ENCODE data around the gene KRT71. TPM values are rescaled to one million over a fixed set of nuclear protein-coding genes. Genes with fewer than 3 reads are reported as not detected.

The KRT71 gene
- total RNA-seq, 1 experiment from 2014 or later: not detected

DNA sequence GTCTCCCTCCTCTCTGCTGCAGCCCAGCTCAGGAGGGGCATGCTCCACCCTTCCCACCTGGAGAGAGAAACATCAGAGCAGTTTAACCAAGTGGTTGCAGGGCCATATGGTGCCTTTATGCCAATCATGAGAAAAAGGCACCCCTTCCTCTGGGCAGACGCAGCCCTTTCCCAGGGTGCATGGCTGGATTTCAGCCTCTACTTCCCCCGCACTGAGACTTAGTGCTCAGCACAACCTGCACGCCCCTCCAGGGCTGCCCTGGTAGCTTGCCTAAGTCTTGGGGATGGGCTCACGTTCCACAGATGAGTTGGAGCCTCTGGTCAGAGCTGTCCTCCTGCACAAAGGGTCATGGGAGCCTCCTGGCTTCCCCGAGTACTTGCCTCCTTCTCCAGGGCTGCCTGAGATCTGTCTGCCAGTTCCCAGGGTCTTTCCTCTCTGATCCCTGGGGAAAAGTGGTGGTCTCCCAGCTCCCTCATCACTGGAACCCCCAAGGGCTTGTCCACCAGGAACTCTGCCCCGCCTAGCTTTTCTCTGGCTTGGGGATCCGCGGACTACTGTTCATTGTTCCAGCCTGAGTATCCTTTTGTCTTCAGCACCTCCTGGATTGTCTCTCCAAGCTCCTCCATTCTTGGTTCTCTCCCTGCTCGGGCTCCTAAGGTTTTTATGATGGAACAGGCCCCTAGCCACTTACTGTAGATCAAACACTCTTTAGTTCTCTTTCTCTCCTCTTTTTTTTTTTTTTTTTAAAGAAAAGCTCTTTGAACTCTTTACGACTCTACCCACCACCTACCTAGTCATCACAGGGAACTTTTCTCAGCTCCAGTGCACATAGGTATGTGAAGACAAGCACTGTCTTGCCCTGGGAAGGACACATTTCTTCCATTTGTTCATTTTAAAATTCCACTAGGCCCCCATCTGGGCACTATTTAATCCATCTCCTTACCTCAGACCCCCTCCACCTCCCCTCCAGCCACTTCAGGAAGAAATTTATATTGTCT lies 26.8 kb upstream of the KRT71 start:
- intact Hi-C loops (cut with micrococcal nuclease; ENCODE audit: unreplicated experiment): loop anchor here (5.0 kb wide), 1 partner anchor 87 kb away; the partner anchor contains the start of gene KRT6A

DNA sequence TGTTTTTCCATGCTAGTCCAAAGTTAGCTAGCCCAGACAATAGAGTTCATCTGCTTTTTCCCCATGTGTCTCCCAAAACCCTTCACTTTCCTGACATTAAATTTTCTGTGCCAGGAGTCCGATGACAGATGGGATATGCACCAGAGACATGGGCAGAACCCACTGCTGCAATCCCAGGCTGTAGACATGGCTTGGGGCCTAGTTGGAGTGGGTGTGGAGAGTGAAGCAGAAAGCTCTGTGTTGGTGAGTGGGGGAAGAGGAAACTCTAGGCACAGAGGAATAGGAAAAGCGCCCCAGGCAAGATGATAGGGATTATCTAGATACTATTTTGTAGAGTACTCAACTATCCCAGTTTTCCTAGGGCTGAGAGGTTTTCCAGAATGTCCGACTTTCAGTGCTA lies 25.5 kb upstream of the KRT71 start:
- Histone ChIP-seq H3K27ac (no peak overlapping the region), H3K4me2 (no peak overlapping the region), H3K4me3 (no peak overlapping the region), H3K79me2 (ENCODE audit: low read depth) (no peaks in the 10 kb centered on the region), H3K27me3 (ENCODE audit: insufficient read depth, low read depth) (no peaks in the 10 kb centered on the region), H3K36me3 (ENCODE audit: low read depth) (no peaks in the 10 kb centered on the region), H3F3A (ENCODE audit: insufficient read depth, low read depth) (no peaks in the 10 kb centered on the region), H2AFZ (no peak overlapping the region), H3K4me1 (replicated peaks; ENCODE audit: insufficient read depth) (peaks cover 19% of the 10 kb centered on the region), H4K20me1 (ENCODE audit: insufficient read depth) (no peaks in the 10 kb centered on the region), H3K9me2 (ENCODE audit: insufficient read depth) (no peaks in the 10 kb centered on the region), H3K9me3 (ENCODE audit: insufficient read depth, low read depth) (no peaks in the 10 kb centered on the region)
- BruUV-seq (replicated peaks): no TSS peak
- ChIA-PET POLR2A (ENCODE audit: unreplicated experiment) (interaction anchor here (0.7 kb wide), 1 partner anchor 655 kb away, joined by 3 read pairs; no protein-coding TSS in a partner anchor), CTCF (interaction anchor here (0.6 to 0.9 kb wide), 2 partner anchors 287 to 425 kb away, joined by 3 to 8 read pairs; no protein-coding TSS in a partner anchor)
- DNase-seq: no peak
- TF ChIP-seq EZH2 (IDR thresholded peaks at IDR 0.05; ENCODE audit: low read depth): no peak
- TF ChIP-seq, protein P1, sequence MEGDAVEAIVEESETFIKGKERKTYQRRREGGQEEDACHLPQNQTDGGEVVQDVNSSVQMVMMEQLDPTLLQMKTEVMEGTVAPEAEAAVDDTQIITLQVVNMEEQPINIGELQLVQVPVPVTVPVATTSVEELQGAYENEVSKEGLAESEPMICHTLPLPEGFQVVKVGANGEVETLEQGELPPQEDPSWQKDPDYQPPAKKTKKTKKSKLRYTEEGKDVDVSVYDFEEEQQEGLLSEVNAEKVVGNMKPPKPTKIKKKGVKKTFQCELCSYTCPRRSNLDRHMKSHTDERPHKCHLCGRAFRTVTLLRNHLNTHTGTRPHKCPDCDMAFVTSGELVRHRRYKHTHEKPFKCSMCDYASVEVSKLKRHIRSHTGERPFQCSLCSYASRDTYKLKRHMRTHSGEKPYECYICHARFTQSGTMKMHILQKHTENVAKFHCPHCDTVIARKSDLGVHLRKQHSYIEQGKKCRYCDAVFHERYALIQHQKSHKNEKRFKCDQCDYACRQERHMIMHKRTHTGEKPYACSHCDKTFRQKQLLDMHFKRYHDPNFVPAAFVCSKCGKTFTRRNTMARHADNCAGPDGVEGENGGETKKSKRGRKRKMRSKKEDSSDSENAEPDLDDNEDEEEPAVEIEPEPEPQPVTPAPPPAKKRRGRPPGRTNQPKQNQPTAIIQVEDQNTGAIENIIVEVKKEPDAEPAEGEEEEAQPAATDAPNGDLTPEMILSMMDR (conservative IDR thresholded peaks at IDR 0.05): no peak
- intact Hi-C loops (cut with micrococcal nuclease; ENCODE audit: unreplicated experiment): no loop called here

More for the DNA sequence above, 26.8 kb upstream of the KRT71 start:
- no TSS peak for BruUV-seq (replicated peaks)
- no peak for DNase-seq
- no peaks in the 10 kb centered on the region for H3K36me3 ChIP-seq (ENCODE audit: low read depth)
- no peaks in the 10 kb centered on the region for H4K20me1 ChIP-seq (ENCODE audit: insufficient read depth)
- POLR2A ChIA-PET (ENCODE audit: unreplicated experiment): interaction anchor here (0.6 to 0.7 kb wide), 2 partner anchors 209 to 273 kb away, joined by 3 to 7 read pairs; no protein-coding TSS in a partner anchor
- H2AFZ ChIP-seq: no peak overlapping the region
- no peaks in the 10 kb centered on the region for H3K9me2 ChIP-seq (ENCODE audit: insufficient read depth)
- no peaks in the 10 kb centered on the region for H3F3A ChIP-seq (ENCODE audit: insufficient read depth, low read depth)
- no peaks in the 10 kb centered on the region for H3K9me3 ChIP-seq (ENCODE audit: insufficient read depth, low read depth)
- H3K4me1 ChIP-seq (replicated peaks; ENCODE audit: insufficient read depth): peaks cover 19% of the 10 kb centered on the region
- H3K27ac ChIP-seq: no peak overlapping the region
- TF ChIP-seq, protein P1 (conservative IDR thresholded peaks at IDR 0.05): no peak
- TF ChIP-seq EZH2 (IDR thresholded peaks at IDR 0.05; ENCODE audit: low read depth): no peak
- H3K79me2 ChIP-seq (ENCODE audit: low read depth): no peaks in the 10 kb centered on the region
- no peaks in the 10 kb centered on the region for H3K27me3 ChIP-seq (ENCODE audit: insufficient read depth, low read depth)
- H3K4me3 ChIP-seq: no peak overlapping the region
- no peak overlapping the region for H3K4me2 ChIP-seq
- CTCF ChIA-PET: interaction anchor here (0.6 to 0.9 kb wide), 2 partner anchors 217 to 291 kb away, joined by 3 to 6 read pairs; no protein-coding TSS in a partner anchor

DNA sequence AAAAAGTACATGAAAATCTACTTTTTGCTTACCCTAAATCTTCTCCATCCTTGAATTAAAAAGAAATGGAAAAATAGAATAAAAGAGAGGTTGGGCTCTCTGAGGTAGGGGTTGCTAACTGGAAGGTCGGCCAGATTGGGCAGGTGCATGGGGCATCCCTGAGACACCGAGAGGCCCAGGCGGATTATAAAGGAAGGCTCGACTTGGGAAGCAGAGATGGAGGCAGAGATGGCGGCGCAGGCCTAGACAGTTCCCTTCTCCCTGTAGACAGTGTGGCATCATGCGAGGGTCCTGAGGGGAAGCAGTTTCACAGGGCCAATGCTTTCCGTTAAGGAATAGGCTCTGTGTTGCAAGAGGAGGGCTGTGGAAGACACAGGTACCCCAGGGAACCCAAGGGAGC lies 24.4 kb upstream of the KRT71 start:
- no TSS peak for BruUV-seq (replicated peaks)
- H3K27ac ChIP-seq: no peak overlapping the region

More for the DNA sequence above, 24.4 kb upstream of the KRT71 start:
- Histone ChIP-seq H3F3A (ENCODE audit: insufficient read depth, low read depth) (no peaks in the 10 kb centered on the region), H3K4me1 (replicated peaks; ENCODE audit: insufficient read depth) (peaks cover 19% of the 10 kb centered on the region), H2AFZ (no peak overlapping the region), H3K79me2 (ENCODE audit: low read depth) (no peaks in the 10 kb centered on the region), H3K4me2 (no peak overlapping the region), H4K20me1 (ENCODE audit: insufficient read depth) (no peaks in the 10 kb centered on the region), H3K36me3 (ENCODE audit: low read depth) (no peaks in the 10 kb centered on the region), H3K27me3 (ENCODE audit: insufficient read depth, low read depth) (no peaks in the 10 kb centered on the region), H3K9me2 (ENCODE audit: insufficient read depth) (no peaks in the 10 kb centered on the region), H3K4me3 (no peak overlapping the region), H3K9me3 (ENCODE audit: insufficient read depth, low read depth) (no peaks in the 10 kb centered on the region)
- intact Hi-C loops (cut with micrococcal nuclease; ENCODE audit: unreplicated experiment): no loop called here
- TF ChIP-seq EZH2 (IDR thresholded peaks at IDR 0.05; ENCODE audit: low read depth): no peak
- TF ChIP-seq, protein P1 (conservative IDR thresholded peaks at IDR 0.05): no peak
- no peak for DNase-seq
- CTCF ChIA-PET: interaction anchor here (1.0 kb wide), 1 partner anchor 458 kb away, joined by 3 read pairs; no protein-coding TSS in a partner anchor
- POLR2A ChIA-PET (ENCODE audit: unreplicated experiment): no interaction called here
